NB4 (cell line): ENCODE results near the gene PRAMEF1.
"Not testable (repeated sequence)": the region's sequence is repeated elsewhere in the genome, so short reads cannot be mapped to it uniquely, and the experiment has no call there.

Experiments used
- DNase-seq: peaks from one replicate; pipeline ENCODE4 v3.0.0; 2010; ENCODE audit warnings: low read depth
- H3K4me3 ChIP-seq: one replicate; pipeline ENCODE4 v1.5.1; 2011; ENCODE audit warnings: mild to moderate bottlenecking, low read depth, low read length, moderate library complexity
- MYC ChIP-seq: IDR thresholded peaks from 2 replicates; pipeline ENCODE4 v1.6.1; 2011; ENCODE audit warnings: low read depth, low read length
- POLR2A ChIP-seq: IDR thresholded peaks from 2 replicates; pipeline ENCODE4 v1.6.1; 2011; ENCODE audit warnings: mild to moderate bottlenecking; ENCODE audit not compliant: insufficient read length; ENCODE audit errors: extremely low read depth
- TF ChIP-seq, protein P1 (sequence below): IDR thresholded peaks from 2 replicates; pipeline ENCODE4 v1.6.1; 2011; ENCODE audit warnings: low read depth, low read length
- TF ChIP-seq, protein P2 (sequence below): IDR thresholded peaks from one replicate; pipeline ENCODE4 v1.5.1; 2012; ENCODE audit warnings: low read depth, low read length

PRAMEF1 gene

DNA sequence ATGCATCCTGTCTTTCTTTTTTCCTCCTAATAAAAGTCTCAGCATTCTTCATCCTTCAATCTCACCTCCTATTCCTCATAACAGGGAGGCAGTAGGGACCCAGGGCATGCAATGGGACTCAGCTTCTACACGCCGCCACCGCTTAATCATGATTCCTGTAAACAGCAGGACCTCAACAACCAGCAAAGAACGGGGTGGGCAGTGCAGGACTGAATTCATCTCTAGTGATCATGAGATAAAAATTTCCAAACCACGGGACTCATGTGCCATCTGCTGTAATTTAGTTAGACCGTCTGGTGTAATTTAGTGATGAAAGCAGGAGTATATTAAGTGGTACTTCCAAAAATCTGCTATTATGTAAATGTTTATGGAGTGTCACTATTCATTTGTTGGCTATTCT is 12.3 kb upstream of the PRAMEF1 start:
- H3K4me3 ChIP-seq, result no peak overlapping the region
- DNase-seq, result no peak
- TF ChIP-seq MYC (no peak), POLR2A (no peak)
- TF ChIP-seq, protein P1, sequence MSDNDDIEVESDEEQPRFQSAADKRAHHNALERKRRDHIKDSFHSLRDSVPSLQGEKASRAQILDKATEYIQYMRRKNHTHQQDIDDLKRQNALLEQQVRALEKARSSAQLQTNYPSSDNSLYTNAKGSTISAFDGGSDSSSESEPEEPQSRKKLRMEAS, result no peak
- TF ChIP-seq, protein P2, sequence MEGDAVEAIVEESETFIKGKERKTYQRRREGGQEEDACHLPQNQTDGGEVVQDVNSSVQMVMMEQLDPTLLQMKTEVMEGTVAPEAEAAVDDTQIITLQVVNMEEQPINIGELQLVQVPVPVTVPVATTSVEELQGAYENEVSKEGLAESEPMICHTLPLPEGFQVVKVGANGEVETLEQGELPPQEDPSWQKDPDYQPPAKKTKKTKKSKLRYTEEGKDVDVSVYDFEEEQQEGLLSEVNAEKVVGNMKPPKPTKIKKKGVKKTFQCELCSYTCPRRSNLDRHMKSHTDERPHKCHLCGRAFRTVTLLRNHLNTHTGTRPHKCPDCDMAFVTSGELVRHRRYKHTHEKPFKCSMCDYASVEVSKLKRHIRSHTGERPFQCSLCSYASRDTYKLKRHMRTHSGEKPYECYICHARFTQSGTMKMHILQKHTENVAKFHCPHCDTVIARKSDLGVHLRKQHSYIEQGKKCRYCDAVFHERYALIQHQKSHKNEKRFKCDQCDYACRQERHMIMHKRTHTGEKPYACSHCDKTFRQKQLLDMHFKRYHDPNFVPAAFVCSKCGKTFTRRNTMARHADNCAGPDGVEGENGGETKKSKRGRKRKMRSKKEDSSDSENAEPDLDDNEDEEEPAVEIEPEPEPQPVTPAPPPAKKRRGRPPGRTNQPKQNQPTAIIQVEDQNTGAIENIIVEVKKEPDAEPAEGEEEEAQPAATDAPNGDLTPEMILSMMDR, result no peak

DNA sequence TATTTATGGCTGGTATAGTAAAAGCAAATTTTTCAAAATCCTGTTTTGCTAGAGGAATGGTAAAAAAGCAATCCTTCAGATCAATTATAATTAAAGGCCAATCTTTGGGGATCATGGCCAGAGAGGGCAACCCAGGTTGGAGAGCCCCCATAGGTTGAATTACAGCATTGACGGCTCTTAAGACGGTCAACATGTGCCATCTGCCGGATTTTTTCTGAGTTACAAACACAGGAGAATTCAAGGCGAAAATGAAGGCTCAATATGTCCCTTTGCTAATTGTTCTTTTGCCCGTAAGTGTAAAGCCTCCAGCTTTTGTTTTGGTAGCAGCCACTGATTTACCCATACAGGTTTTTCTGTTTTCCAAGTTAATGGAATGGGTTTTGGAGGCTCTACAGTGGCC is 9.7 kb upstream of the PRAMEF1 start:
- H3K4me3 ChIP-seq, DNase-seq: not testable (repeated sequence)

DNA sequence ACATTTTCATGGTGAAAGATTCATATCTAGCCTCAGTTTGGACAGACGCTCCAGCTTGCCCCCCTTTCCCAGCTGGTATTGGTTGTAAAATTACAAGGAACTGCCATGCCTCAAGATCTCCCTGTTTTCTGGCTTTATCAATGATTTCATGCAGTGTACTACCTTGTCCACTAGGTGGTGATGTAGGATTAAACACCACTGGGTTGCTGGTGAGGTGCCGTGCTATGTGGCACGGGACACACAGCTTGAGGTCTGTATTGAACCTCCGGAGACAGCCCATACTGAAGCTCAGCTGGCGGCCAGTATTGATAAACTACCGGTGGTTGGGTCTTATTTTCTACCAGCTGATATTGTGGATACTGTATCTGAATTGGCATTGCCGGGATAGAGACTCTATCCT is 7.4 kb upstream of the PRAMEF1 start:
- not testable (repeated sequence) for H3K4me3 ChIP-seq
- DNase-seq, result peak; percentile 51

DNA sequence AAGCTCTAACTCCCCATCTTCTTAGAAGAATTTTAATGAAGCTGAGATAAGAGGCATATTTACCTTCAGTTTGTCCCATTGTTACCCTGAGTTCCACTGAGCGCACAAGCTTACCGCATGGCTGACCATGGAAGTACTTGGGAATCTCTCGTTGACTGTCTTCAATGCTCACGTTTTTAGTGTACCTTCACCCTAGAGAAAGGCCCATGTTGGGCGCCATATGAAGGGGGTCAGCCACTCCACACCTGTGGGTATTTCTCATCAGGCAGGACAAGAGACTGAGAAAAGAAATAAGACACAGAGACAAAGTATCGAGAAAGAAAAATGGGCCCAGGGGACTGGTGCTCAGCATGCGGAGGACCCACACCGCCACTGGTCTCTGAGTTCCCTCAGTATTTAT is 6.5 kb upstream of the PRAMEF1 start:
- peak; percentile 4 for DNase-seq

GRCh38 chr1:12798911-12799310 is 7.7 kb downstream of the PRAMEF1 start:
- no peak overlapping the region for H3K4me3 ChIP-seq
- no peak for TF ChIP-seq POLR2A
- TF ChIP-seq, protein P1, result no peak
- TF ChIP-seq, protein P2, result no peak
- no peak for TF ChIP-seq MYC
- DNase-seq, result no peak

More for the DNA sequence above, 6.5 kb upstream of the PRAMEF1 start:
- not testable (repeated sequence) for H3K4me3 ChIP-seq

GRCh38 chr1:12799730-12800129 is 8.5 kb downstream of the PRAMEF1 start:
- TF ChIP-seq POLR2A, result no peak
- TF ChIP-seq, protein P2, result no peak
- TF ChIP-seq, protein P1, result no peak
- no peak for TF ChIP-seq MYC
- DNase-seq, result no peak
- no peak overlapping the region for H3K4me3 ChIP-seq

GRCh38 chr1:12809933-12810332 is 18.7 kb downstream of the PRAMEF1 start:
- TF ChIP-seq, protein P2, result no peak
- no peak for TF ChIP-seq MYC
- TF ChIP-seq POLR2A, result no peak
- TF ChIP-seq, protein P1, result no peak
- no peak for DNase-seq
- no peak overlapping the region for H3K4me3 ChIP-seq
